ENCODE measurements around the gene ERCC4.

DNA sequence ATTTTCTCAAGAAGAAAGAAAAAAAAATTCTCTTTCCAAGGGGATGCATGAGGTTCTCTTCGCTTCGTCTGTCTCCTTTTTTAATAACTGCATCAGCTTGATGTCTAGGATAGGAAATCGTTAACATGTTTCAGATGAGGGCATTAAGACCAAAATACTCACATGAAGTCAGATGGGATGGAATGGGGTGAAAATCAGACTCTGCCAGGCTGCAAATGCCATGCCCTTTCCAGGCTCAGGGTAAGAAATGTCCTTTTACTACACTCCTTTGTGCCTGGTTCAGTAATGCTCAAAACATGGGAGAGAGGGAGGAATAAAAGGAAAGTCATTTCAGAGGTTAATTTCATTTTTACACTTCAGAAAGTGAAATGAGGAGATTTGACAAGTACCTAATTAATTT, 21.7 kb upstream of the ERCC4 start:
- TF ChIP-seq, protein P1, sequence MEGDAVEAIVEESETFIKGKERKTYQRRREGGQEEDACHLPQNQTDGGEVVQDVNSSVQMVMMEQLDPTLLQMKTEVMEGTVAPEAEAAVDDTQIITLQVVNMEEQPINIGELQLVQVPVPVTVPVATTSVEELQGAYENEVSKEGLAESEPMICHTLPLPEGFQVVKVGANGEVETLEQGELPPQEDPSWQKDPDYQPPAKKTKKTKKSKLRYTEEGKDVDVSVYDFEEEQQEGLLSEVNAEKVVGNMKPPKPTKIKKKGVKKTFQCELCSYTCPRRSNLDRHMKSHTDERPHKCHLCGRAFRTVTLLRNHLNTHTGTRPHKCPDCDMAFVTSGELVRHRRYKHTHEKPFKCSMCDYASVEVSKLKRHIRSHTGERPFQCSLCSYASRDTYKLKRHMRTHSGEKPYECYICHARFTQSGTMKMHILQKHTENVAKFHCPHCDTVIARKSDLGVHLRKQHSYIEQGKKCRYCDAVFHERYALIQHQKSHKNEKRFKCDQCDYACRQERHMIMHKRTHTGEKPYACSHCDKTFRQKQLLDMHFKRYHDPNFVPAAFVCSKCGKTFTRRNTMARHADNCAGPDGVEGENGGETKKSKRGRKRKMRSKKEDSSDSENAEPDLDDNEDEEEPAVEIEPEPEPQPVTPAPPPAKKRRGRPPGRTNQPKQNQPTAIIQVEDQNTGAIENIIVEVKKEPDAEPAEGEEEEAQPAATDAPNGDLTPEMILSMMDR (IDR thresholded peaks at IDR 0.05): no peak
- TF ChIP-seq EP300 (IDR thresholded peaks at IDR 0.05; ENCODE audit: borderline replicate concordance in 1 of 2, low read depth in 1 of 2, low read length in 1 of 2) (no peak), POLR2AphosphoS5 (IDR thresholded peaks at IDR 0.05; ENCODE audit: low read depth, low read length) (no peak), EZH2phosphoT487 (IDR thresholded peaks at IDR 0.05; ENCODE audit: borderline replicate concordance, low read depth) (no peak), JUND (IDR thresholded peaks at IDR 0.05) (no peak), RAD21 (IDR thresholded peaks at IDR 0.05; ENCODE audit: low read length) (no peak), TAF1 (IDR thresholded peaks at IDR 0.05; ENCODE audit: borderline replicate concordance, low read depth, low read length) (no peak), SMC3 (IDR thresholded peaks at IDR 0.05; ENCODE audit: low read depth, low read length) (no peak)
- TF ChIP-seq, protein P2, sequence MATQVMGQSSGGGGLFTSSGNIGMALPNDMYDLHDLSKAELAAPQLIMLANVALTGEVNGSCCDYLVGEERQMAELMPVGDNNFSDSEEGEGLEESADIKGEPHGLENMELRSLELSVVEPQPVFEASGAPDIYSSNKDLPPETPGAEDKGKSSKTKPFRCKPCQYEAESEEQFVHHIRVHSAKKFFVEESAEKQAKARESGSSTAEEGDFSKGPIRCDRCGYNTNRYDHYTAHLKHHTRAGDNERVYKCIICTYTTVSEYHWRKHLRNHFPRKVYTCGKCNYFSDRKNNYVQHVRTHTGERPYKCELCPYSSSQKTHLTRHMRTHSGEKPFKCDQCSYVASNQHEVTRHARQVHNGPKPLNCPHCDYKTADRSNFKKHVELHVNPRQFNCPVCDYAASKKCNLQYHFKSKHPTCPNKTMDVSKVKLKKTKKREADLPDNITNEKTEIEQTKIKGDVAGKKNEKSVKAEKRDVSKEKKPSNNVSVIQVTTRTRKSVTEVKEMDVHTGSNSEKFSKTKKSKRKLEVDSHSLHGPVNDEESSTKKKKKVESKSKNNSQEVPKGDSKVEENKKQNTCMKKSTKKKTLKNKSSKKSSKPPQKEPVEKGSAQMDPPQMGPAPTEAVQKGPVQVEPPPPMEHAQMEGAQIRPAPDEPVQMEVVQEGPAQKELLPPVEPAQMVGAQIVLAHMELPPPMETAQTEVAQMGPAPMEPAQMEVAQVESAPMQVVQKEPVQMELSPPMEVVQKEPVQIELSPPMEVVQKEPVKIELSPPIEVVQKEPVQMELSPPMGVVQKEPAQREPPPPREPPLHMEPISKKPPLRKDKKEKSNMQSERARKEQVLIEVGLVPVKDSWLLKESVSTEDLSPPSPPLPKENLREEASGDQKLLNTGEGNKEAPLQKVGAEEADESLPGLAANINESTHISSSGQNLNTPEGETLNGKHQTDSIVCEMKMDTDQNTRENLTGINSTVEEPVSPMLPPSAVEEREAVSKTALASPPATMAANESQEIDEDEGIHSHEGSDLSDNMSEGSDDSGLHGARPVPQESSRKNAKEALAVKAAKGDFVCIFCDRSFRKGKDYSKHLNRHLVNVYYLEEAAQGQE (IDR thresholded peaks at IDR 0.05; ENCODE audit: low read depth, low read length): no peak

Data from SK-N-SH (cell line).